Prostate gland (tissue), 2 donors: ENCODE results near the gene ZNF557.

ENCODE experiments used
- CTCF ChIP-seq, 4 experiments: fragments of 200-600 bp in 2 of 4; fragments of 450-650 bp in 2 of 4; sonication (generic) in 2 of 4; IDR thresholded peaks; 1 replicate in 3 of 4; 2 replicates in 1 of 4; pipeline ENCODE4 v1.5.1; 2016 to 2019; ENCODE audit warnings: antibody characterized with exemption in 4 of 4, mild to moderate bottlenecking in 2 of 4, moderate library complexity in 2 of 4
- POLR2A ChIP-seq: fragments of 450-650 bp; IDR thresholded peaks from one replicate; pipeline ENCODE4 v1.6.1; 2016; ENCODE audit warnings: antibody characterized with exemption, mild to moderate bottlenecking

- TF ChIP-seq CTCF (IDR thresholded peaks at IDR 0.05) (no peak), POLR2A (no peak)
Observed at GRCh38 chr19:7104747-7105447, 35.4 kb downstream of the ZNF557 start.
